Upper lobe of right lung (tissue), 1 donor: ENCODE data around the gene SRRM4. TPM values are rescaled to one million over a fixed set of nuclear protein-coding genes. Genes with fewer than 3 reads are reported as not detected.

ENCODE experiments used
- ATAC-seq: fragments of 200-7000 bp; cut with Tn5 transposase; one replicate; pipeline ENCODE4 v1.9.1; 2020; ENCODE audit warnings: mild to moderate bottlenecking, moderate library complexity
- DNase-seq: peaks from one replicate; pipeline ENCODE4 v3.0.0-alpha.2; 2020
- H3K27ac ChIP-seq: fragments of 200-600 bp; one replicate; pipeline ENCODE4 v1.8.0; 2022
- H3K27me3 ChIP-seq: fragments of 200-600 bp; one replicate; pipeline ENCODE4 v1.8.0; 2022; ENCODE audit warnings: mild to moderate bottlenecking
- H3K36me3 ChIP-seq: fragments of 200-600 bp; one replicate; pipeline ENCODE4 v1.8.0; 2022
- H3K4me1 ChIP-seq: fragments of 200-600 bp; one replicate; pipeline ENCODE4 v1.8.0; 2022
- H3K4me3 ChIP-seq: fragments of 200-600 bp; one replicate; pipeline ENCODE4 v1.8.0; 2022; ENCODE audit warnings: mild to moderate bottlenecking
- H3K9me3 ChIP-seq: fragments of 200-600 bp; one replicate; pipeline ENCODE4 v1.8.0; 2022
- intact Hi-C: fragments of 100-400 bp; cut with DNase I; formaldehyde crosslinking; loops from one replicate; pipeline ENCODE4 v1.11.0; 2022
- total RNA-seq: library from RNA; stranded (reverse); fragmentation: NEBNext Ultra II Directional; extraction: Animal tissue kit (Norgen Biotek cat#: 25700); gene quantifications from one replicate; pipeline ENCODE4 v1.2.1, GENCODE V29; 2021
- TF ChIP-seq, protein P1 (sequence below): fragments of 200-600 bp; IDR thresholded peaks from one replicate; pipeline ENCODE4 v1.8.0; 2022; ENCODE audit warnings: antibody characterized with exemption
- donor health status: DM: no; HTN: yes; CAD: no; lungs with severe emphysema.

Gene SRRM4
- total RNA-seq, 1 donor from 2014 or later: 0.12 TPM

DNA sequence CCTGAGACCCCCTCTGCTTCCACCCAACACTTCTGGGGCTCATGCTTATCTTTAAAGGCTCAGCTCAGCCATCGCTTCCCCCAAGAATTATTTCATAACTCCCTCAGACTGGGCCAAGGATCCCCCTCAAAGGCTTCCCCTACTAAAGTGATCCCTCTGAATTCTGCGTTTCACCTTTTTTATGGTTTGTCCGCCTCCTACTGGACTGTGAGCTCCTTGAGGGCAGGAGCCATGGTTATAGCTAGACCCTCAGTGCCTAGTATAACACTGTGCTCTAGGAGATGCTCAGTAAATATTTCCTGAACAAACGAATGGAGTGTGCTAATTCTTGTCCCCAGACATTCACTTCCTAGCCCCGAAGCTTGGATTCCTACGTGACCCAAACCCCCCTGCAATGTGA is 20.5 kb upstream of the SRRM4 start:
- Histone ChIP-seq H3K27me3 (no peaks in the 10 kb centered on the region), H3K36me3 (no peaks in the 10 kb centered on the region), H3K27ac (no peak overlapping the region), H3K9me3 (no peaks in the 10 kb centered on the region), H3K4me1 (no peaks in the 10 kb centered on the region), H3K4me3 (no peak overlapping the region)
- intact Hi-C loops: no loop called here
- DNase-seq (no peak), ATAC-seq (no peak)
- TF ChIP-seq, protein P1, sequence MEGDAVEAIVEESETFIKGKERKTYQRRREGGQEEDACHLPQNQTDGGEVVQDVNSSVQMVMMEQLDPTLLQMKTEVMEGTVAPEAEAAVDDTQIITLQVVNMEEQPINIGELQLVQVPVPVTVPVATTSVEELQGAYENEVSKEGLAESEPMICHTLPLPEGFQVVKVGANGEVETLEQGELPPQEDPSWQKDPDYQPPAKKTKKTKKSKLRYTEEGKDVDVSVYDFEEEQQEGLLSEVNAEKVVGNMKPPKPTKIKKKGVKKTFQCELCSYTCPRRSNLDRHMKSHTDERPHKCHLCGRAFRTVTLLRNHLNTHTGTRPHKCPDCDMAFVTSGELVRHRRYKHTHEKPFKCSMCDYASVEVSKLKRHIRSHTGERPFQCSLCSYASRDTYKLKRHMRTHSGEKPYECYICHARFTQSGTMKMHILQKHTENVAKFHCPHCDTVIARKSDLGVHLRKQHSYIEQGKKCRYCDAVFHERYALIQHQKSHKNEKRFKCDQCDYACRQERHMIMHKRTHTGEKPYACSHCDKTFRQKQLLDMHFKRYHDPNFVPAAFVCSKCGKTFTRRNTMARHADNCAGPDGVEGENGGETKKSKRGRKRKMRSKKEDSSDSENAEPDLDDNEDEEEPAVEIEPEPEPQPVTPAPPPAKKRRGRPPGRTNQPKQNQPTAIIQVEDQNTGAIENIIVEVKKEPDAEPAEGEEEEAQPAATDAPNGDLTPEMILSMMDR: no peak

DNA sequence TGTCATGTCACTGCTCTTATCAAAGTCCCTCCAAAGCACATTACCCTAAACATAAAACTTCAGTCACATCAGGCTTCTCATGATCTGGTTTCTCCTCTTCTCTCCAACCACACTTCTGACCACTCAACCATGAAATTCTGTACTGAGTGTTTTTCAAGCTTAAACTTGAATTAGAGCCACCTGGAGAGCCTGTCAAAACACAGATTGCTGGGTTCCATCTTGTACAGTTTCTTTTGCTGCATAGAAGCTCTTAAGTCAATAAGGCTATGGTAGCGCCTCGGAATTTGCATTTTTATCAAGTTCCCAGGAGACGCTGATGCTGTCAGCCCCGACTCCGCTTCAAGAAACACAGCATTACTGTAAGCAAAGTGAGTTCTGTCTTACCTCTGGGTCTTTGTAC is 16.4 kb upstream of the SRRM4 start:
- no peak for ATAC-seq
- TF ChIP-seq, protein P1: no peak
- Histone ChIP-seq H3K9me3 (no peaks in the 10 kb centered on the region), H3K4me3 (no peak overlapping the region), H3K27me3 (no peaks in the 10 kb centered on the region), H3K27ac (no peak overlapping the region), H3K4me1 (no peaks in the 10 kb centered on the region), H3K36me3 (no peaks in the 10 kb centered on the region)
- intact Hi-C loops: no loop called here
- DNase-seq: no peak

DNA sequence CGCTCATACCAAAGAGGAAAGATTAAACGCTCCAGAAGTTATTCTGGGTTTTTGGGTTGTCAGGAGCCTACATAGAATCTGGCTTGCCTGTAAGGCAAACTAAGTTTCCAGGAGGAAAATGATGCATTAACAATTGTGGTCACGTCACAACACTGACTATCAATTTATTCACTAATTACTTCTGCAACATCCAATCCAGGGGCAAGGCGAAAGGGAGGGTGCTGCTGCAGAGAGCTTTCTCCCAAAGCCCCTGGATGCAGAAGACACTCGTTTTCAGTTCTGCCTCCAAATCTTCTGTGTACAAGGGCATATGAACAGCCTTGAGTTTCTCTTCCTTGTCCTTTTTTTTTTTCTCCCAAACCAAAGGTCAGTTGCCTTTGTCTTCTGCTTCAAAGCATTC is 10.5 kb upstream of the SRRM4 start:
- TF ChIP-seq, protein P1: no peak
- intact Hi-C loops: no loop called here

DNA sequence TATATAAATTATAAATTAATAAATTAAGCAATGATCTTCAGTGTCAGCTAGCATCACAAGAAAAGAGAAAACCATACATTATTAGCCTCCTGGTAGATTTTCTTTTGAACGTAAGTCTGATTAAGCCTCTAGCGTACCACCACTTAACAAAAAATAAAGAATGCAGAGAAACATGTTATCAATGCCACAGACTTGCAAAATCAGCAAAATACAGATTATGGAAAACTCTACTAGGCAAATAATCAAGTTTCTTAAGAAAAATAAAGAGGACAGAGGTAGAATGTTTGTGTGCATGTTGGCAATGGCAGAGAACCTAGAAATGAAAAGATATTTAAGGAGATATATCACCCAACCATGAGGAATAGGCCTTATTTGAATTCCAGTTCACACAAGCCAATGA is 8.4 kb upstream of the SRRM4 start:
- TF ChIP-seq, protein P1: no peak
- DNase-seq: no peak
- Histone ChIP-seq H3K36me3 (no peaks in the 10 kb centered on the region), H3K9me3 (no peaks in the 10 kb centered on the region), H3K4me1 (no peaks in the 10 kb centered on the region), H3K27me3 (no peaks in the 10 kb centered on the region), H3K4me3 (no peak overlapping the region), H3K27ac (no peak overlapping the region)
- intact Hi-C loops: no loop called here
- no peak for ATAC-seq

More for the DNA sequence above, 10.5 kb upstream of the SRRM4 start:
- Histone ChIP-seq H3K36me3 (no peaks in the 10 kb centered on the region), H3K4me3 (no peak overlapping the region), H3K27ac (no peak overlapping the region), H3K9me3 (no peaks in the 10 kb centered on the region), H3K27me3 (no peaks in the 10 kb centered on the region), H3K4me1 (no peaks in the 10 kb centered on the region)
- no peak for ATAC-seq
- DNase-seq: no peak

DNA sequence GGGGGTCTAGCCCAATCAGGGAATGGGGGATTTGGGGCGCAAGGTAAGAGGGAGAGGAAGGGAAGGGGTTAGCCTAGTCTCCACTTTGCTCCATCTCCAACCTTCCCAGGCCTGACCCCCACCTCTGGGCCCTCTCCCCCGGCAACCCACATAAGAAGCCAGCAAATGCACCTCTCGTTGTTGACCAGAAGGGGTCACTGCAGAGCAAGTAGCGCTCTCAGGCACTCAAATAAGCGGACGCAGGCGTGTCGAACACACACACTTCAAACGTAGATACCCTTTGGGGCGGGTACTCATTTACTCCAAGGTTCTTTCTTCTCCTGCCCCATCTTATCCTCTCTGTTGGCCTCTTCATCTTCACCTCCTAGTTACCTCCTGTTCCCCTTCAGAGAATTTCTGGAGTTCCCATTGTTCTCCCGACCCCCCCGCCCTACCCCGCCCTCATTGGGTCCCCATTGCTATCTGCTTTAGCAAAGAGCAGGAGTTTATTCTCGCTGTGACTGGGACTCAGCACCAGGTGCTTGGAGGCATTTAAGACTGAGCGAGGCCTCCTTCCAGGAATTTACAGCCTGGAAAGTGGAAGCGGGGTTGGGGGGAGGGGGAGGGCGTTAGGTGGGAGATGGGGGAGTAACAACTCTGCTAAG is 1.5 kb upstream of the SRRM4 start:
- ATAC-seq (peak; percentile 84), DNase-seq (peak; percentile 63)
- peaks cover 44% of the 10 kb centered on the region for H3K27me3 ChIP-seq
- no peaks in the 10 kb centered on the region for H3K36me3 ChIP-seq
- no peak overlapping the region for H3K4me3 ChIP-seq
- H3K27ac ChIP-seq: no peak overlapping the region
- H3K4me1 ChIP-seq: no peaks in the 10 kb centered on the region
- no peaks in the 10 kb centered on the region for H3K9me3 ChIP-seq
- intact Hi-C loops: no loop called here
- TF ChIP-seq, protein P1: peak; percentile 70
